ENCODE results near the gene IGSF9. TPM values are rescaled to one million over a fixed set of nuclear protein-coding genes. Genes with fewer than 3 reads are reported as not detected.
A peak's percentile ranks its signal among the peaks of the same experiment; 100 is the strongest.

IGSF9 gene
- total RNA-seq, 1 experiment from 2014 or later, result 15.6 TPM

GRCh38 chr1:159882527-159882862 lies 62.9 kb downstream of the IGSF9 start:
- intact Hi-C loops (cut with micrococcal nuclease), result no loop called here
- Histone ChIP-seq H2AFZ (ENCODE audit: low read length) (no peak overlapping the region), H3K36me3 (ENCODE audit: low read depth, low read length) (no peaks in the 10 kb centered on the region), H3K4me3 (ENCODE audit: low read length) (peak overlapping the region; percentile 24; the same call in 1 of the 2 replicates), H3K27me3 (ENCODE audit: low read length) (no peaks in the 10 kb centered on the region), H3K79me2 (ENCODE audit: low read length) (no peaks in the 10 kb centered on the region), H3K4me2 (ENCODE audit: low read length) (peak overlapping the region; percentile 75), H3K9ac (ENCODE audit: low read length) (peak overlapping the region; percentile 84), H3K9me2 (replicated peaks; ENCODE audit: low read length) (no peaks in the 10 kb centered on the region), H3K27ac (ENCODE audit: low read length) (peak overlapping the region; percentile 97), H3F3A (ENCODE audit: low read length, unreplicated experiment) (peaks cover 11% of the 10 kb centered on the region), H3K9me3 (ENCODE audit: low read length) (no peaks in the 10 kb centered on the region), H4K20me1 (ENCODE audit: low read length) (no peaks in the 10 kb centered on the region), H3K4me1 (ENCODE audit: insufficient read depth, low read length) (peaks cover 54% of the 10 kb centered on the region)
- ChIA-PET POLR2A (ENCODE audit: unreplicated experiment) (no interaction called here), CTCF (interaction anchor here (0.6 kb wide), 1 partner anchor 106 kb away, joined by 3 read pairs; no protein-coding TSS in a partner anchor)
- TF ChIP-seq CTCF (conservative IDR thresholded peaks at IDR 0.05; ENCODE audit: low read depth, low read length) (no peak), EZH2phosphoT487 (IDR thresholded peaks at IDR 0.05; ENCODE audit: borderline replicate concordance, low read length) (no peak), EZH2 (IDR thresholded peaks at IDR 0.05; ENCODE audit: low read length, unreplicated experiment) (no peak)
- DNase-seq (peak; percentile 86), ATAC-seq (peak; percentile 34)
- BruUV-seq (replicated peaks), result no TSS peak

GRCh38 chr1:159881622-159882526 lies 63.5 kb downstream of the IGSF9 start:
- Histone ChIP-seq H3K27me3 (ENCODE audit: low read length) (no peaks in the 10 kb centered on the region), H3K36me3 (ENCODE audit: low read depth, low read length) (no peaks in the 10 kb centered on the region), H3K27ac (ENCODE audit: low read length) (peak overlapping the region; percentile 97), H4K20me1 (ENCODE audit: low read length) (no peaks in the 10 kb centered on the region), H3K4me2 (ENCODE audit: low read length) (peak overlapping the region; percentile 75), H3K4me3 (ENCODE audit: low read length) (peak overlapping the region; percentile 24; the same call in 1 of the 2 replicates), H3F3A (ENCODE audit: low read length, unreplicated experiment) (peaks cover 11% of the 10 kb centered on the region), H3K79me2 (ENCODE audit: low read length) (no peaks in the 10 kb centered on the region), H2AFZ (ENCODE audit: low read length) (no peak overlapping the region), H3K9me2 (replicated peaks; ENCODE audit: low read length) (no peaks in the 10 kb centered on the region), H3K9ac (ENCODE audit: low read length) (peak overlapping the region; percentile 84), H3K9me3 (ENCODE audit: low read length) (no peaks in the 10 kb centered on the region), H3K4me1 (ENCODE audit: insufficient read depth, low read length) (peaks cover 54% of the 10 kb centered on the region)
- intact Hi-C loops (cut with micrococcal nuclease), result no loop called here
- ATAC-seq (peak; percentile 82), DNase-seq (peak; percentile 100)
- ChIA-PET CTCF (interaction anchor here (0.5 to 0.7 kb wide), 4 partner anchors 9 to 105 kb away, joined by 3 to 4 read pairs (median 3); no protein-coding TSS in a partner anchor), POLR2A (ENCODE audit: unreplicated experiment) (interaction anchor here (0.7 kb wide), 1 partner anchor 42 kb away, joined by 3 read pairs; no protein-coding TSS in a partner anchor)
- TF ChIP-seq EZH2phosphoT487 (IDR thresholded peaks at IDR 0.05; ENCODE audit: borderline replicate concordance, low read length), result no peak
- no peak for TF ChIP-seq CTCF (conservative IDR thresholded peaks at IDR 0.05; ENCODE audit: low read depth, low read length)
- no peak for TF ChIP-seq EZH2 (IDR thresholded peaks at IDR 0.05; ENCODE audit: low read length, unreplicated experiment)
- TSS peak; percentile 78 for BruUV-seq (replicated peaks)

Data from PC-3 (cell line).